HG03135 (cell line): ENCODE measurements around the gene RMDN3.

Source experiments
- ATAC-seq: cut with Tn5 transposase; IDR thresholded peaks from one replicate; pipeline ENCODE4 v1.9.1; 2021; ENCODE audit warnings: mild to moderate bottlenecking, moderate library complexity; ENCODE audit not compliant: unreplicated experiment

The RMDN3 gene

DNA sequence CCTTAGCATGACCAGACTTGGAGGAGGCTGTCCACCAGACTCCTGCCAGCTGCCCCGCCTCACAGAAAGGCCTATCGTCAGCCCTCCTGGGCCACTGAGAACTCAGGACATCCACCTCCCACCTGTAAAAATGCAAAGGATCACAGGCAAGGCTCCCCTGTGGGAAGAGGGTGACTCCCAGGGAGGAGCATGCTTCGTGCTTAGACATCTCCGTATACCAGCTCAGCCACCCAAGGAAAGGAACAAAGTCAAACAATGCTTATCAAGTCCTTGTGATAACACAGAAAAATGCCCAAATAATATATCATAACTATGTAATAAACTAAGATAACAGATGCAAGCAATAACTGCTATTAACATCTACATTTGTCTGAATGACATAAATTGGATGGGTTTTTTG is 4.2 kb downstream of the RMDN3 start:
- ATAC-seq, result no peak

DNA sequence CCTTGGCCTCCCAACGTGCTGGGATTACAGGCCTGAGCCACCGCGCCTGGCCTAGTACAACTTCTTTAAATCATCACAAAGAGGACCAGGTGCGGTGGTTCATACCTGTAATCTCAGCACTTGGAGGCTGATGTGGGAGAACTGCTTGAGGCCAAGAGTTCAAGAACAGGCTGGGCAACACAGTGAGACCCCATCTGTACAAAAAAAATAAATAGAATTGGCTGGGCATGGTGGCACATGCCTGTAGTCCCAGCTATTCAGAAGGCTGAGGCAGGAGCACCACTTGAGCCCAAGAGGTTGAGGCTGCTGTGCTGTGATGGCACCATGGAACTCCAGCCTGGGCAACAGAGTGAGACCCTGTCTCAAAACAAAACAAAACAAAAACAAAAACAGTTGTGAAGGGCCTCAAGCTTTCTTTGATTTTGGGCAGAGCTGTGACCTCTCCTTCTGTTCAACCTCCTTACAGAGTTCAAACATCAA is 5.9 kb downstream of the RMDN3 start:
- ATAC-seq, result no peak

- ATAC-seq, result no peak
These were observed 7.1 kb downstream of the RMDN3 start for GRCh38 chr15:40747685-40748631.

- no peak for ATAC-seq
These were observed 8.1 kb downstream of the RMDN3 start for GRCh38 chr15:40746916-40747418.

GRCh38 chr15:40744815-40745152 is 10.3 kb downstream of the RMDN3 start:
- ATAC-seq, result no peak

DNA sequence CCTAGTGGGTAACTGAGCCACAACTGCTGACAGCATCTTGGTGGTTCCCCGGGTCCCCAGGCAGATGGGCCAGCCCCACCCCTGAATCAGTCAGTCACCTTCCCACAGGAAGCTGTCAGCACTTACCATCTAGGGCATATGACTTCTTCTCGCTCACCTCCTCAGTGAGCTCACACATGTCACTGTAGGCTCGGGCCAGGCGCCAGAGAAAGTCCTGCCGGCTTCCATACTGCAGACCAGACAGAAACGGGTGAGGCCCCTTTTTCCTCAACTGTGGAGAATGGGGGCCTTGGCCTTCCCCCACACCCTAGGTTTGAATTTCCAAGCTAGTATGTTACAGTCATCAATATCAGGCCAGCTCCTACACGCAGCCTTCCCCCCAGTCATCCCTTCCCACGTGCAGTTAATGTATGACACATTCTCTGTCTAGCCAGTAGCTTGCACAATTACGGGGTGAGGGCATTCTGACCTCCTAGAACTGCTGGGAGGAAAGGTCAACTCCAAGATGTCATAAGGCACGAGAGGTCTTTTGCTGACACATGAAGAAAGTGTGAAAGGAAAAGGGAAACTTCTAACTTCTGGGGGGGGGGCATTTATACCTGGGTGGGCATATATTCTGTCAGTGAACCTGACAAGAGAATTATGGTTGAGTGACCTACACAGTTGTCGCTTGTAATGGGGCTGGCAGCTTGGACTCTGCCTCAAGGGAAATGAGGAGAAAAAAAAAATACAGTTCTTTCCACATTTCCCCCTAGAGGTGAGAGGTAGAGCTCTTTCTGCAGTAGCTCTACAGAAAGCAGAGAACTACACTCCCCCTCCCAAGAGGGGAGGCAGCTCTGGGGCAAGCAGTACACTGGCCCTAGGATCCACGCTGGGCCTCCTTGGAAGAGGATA is 10.9 kb downstream of the RMDN3 start:
- no peak for ATAC-seq

DNA sequence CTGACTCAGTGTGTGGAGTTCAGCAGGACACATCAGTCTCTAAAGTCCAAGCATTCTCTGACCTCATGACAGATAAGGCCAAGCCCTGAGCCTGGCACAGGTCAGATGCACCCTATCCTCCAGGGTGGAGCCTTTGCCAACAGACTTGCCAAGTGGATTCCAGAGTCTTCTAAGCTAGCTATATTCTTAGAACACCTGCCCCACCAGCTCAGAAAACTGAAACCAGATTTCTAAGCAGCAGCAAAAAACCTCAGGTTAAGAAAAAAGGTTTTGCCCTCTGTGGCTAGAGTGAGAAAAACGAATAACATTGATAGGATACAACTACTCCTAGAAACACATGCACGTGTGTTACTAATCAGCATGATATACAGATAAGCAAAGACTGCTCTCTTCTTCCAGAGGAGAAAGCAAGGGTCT is 11.6 kb downstream of the RMDN3 start:
- ATAC-seq, result no peak

DNA sequence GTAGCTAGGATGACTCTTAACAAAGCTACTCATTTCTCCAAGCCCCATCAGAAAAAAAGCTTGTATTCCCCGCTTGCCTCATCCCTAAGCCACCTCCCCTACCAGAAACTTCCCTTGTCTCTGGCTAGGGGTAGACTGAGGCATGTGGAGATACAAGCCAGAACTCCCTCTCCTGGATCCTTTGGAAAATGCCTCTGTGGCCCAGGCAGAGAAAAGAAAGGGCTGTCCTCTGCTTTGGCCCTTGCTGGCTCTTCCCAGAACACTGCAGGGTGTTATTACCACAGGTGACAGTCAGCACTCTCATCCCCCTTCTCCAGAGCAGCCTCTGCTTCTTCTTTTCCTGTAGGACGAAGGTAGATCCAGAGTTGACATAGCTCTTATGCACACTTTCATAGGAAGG is 15.2 kb downstream of the RMDN3 start:
- no peak for ATAC-seq

DNA sequence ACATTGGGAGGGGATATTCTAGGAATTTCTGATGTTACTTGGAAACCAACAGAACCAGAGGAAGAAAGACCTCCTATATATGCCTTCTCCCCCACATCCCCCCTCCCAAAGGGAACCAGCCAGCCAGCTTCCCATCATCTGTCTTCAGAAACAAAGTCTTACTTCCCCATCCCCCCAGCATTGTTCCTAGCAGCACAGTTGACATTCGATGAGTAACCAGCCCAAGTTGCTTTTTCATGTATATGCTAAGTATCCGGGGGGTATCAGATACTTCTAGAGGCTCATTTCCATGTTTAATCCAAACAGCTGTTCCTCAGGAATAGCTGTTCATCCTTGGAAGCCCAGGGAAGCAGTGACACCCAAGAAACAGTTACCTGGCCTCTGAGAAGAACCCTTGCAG is 16.0 kb downstream of the RMDN3 start:
- no peak for ATAC-seq

DNA sequence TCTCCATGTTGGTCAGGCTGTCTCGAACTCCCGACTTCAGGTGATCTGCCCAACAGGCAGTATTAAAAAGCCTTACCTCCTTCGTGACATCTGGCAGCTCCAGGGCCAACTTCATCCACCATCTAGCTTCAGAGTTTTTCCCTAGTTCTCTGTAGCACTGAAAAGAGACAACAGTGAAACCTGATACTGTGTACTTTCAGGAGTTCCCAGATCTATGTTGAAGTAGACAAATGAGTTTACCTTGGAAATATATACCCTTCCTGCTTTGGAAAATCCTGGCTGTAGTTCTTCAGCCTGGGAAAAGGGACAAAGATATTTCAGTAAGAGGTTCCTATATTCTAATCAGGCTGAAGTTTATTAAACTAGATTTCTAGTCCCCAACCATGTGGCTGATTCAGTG is 18.0 kb downstream of the RMDN3 start:
- no peak for ATAC-seq

GRCh38 chr15:40736575-40736974 is 18.5 kb downstream of the RMDN3 start:
- ATAC-seq, result no peak

DNA sequence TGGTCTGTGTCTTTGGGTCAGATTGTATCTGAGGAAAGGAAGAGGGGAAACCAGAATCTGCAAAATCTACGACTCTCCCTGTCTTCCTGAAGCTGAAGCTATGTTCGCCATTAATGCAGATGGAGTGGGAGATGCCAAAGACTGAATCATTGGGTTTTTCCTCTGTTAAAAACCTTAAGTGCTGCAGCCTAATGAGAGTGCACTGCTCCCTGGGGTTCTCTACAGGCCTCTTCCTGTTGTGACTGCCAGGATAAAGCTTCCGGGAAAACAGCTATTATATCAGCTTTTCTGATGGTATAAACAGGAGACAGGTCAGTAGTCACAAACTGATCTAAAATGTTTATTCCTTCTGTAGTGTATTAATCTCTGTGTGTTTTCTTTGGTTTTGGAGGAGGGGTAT is 24.0 kb downstream of the RMDN3 start:
- no peak for ATAC-seq

DNA sequence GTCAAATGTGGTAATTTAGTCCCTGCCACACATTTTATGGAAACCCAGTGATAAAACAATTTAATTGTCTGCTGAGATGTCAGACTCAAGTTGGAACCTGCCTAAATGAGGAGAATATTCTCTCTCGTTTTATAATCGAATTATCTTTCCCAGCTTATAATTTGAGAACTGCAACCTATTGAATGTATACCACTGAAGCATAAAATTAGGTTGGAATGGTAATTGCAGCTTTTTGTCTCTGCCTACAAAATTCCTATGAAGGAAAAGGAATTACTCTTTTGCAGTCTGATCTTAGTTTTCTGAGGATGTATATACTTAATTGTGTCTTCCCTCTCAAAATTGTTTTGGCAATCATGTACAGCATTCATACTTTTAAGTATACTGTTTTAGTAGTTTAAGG is 31.1 kb downstream of the RMDN3 start:
- ATAC-seq, result no peak

GRCh38 chr15:40722934-40723333 is 32.1 kb downstream of the RMDN3 start:
- ATAC-seq, result no peak

DNA sequence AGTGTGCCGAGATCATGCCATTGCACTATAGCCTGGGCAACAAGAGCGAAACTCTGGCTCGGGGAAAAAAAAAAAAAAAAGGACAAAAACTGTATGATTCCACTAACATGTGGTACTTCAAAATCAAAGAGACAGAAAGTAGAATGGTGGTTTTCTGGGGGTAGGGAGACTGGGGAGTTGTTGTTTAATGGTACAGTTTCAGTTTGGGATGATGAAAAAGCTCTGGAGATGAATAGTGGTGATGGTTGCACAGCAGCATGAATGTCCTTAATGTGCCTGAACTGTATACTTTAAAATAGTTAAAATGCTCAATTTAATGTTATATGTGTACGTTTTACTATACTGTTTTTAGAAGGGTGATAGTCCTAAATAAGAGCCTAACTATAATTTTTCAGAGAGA is 32.7 kb downstream of the RMDN3 start:
- ATAC-seq, result no peak

DNA sequence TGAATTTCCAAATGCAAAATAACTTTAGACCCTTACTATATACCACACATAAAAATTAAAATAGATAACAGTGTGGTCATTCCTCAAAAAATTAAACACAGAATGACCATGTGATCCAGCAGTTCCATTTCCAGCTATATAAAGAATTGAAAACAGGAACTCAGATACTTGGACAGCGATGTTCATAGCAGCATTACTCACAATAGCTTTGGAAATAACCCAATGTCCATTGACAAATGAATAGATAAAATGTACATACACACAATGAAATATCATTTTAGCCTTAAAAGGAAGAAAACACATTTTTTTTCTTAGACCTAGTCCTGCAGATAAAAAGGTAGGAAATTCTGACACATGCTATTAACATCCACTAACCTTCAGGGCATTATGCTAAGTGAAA is 33.4 kb downstream of the RMDN3 start:
- ATAC-seq, result no peak

DNA sequence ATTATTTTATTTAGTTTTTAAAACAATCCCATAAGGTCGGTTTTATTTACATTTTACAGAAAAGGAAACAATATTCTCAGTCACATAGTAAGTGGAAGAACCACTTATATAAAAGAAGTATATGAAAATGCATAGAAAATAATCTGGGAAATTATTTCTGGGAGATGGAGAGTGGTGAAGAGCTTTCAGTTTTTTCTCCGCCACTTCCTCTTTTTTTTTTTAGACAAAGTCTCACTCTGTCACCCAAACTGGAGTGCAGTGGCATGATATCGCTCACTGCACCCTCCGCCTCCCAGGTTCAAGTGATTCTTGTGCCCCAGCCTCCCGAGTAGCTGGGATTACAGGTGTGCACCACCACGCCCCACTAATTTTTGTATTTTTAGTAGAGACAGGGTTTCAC is 38.9 kb downstream of the RMDN3 start:
- no peak for ATAC-seq

GRCh38 chr15:40714144-40714543 is 40.9 kb downstream of the RMDN3 start:
- no peak for ATAC-seq

- ATAC-seq, result no peak
These were observed 48.9 kb downstream of the RMDN3 start for GRCh38 chr15:40706121-40706520.

- no peak for ATAC-seq
These were observed 53.0 kb downstream of the RMDN3 start for GRCh38 chr15:40702077-40702476.

GRCh38 chr15:40697916-40698315 is 57.1 kb downstream of the RMDN3 start:
- ATAC-seq, result no peak

DNA sequence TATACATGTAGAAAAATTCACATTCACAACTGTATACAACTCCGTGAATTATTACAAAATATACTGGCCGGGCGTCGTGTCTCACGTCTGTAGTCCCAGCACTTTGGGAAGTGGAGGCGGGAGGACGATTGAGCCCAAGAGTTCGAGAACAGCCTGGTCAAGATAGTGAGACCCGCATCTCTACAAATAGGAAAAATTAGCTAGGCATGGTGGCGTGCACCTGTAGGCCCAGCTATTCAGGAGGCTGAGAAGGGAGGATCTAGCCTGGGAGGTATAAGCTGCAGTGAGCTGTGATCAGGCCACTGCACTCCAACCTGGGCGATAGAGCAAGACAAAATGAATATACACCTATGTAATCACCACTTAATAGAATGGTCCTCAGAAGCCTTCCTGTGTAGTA is 58.8 kb downstream of the RMDN3 start:
- ATAC-seq, result no peak
